NCI-H2227 treated with DMSO at 0.1 percent for 48 hours (cell line): Measurements from ENCODE around the gene AGRN.
"Not testable (repeated sequence)": the region's sequence is repeated elsewhere in the genome, so short reads cannot be mapped to it uniquely, and the experiment has no call there.

ENCODE experiments used
- DNase-seq: peaks from one replicate; lab custom pipeline; 2025; lab: John Stamatoyannopoulos, UW

AGRN gene

DNA sequence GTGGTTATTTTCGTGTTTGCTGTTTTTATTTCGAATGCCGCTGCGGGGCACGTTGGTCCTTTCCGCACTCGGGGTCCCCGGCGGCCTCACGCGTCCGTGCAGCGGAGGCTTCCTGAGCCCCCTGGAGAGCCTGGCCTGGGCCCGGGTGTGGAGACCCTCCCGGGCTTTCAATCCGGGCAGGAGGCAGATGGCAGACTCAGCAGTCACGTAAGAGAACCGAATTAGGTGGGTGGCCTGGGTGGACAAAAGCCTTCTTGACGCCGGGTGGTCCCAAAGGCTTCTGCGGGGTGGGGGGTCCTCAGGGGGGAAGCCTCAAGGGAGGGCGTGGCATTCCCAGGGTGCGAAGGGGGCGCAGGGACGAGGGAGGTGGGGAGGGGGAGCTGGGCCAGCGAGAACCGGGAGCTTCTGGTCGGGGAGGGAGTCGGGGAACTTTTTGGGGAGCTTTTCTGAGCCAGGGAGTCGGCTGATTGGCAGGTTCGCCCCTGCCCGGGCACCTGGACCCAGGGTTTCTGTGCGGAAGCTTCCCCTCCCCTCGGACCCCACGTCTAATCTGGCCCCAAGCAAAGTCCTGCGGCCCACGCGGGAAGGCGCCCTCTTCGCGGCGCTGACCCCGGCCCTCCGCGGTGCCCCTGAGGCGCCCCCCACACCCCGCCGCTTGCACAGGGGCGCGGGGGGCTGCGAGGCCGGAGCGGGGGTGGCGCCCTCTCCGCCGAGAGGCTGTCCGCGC, 18.7 kb upstream of the AGRN start:
- DNase-seq: no peak

DNA sequence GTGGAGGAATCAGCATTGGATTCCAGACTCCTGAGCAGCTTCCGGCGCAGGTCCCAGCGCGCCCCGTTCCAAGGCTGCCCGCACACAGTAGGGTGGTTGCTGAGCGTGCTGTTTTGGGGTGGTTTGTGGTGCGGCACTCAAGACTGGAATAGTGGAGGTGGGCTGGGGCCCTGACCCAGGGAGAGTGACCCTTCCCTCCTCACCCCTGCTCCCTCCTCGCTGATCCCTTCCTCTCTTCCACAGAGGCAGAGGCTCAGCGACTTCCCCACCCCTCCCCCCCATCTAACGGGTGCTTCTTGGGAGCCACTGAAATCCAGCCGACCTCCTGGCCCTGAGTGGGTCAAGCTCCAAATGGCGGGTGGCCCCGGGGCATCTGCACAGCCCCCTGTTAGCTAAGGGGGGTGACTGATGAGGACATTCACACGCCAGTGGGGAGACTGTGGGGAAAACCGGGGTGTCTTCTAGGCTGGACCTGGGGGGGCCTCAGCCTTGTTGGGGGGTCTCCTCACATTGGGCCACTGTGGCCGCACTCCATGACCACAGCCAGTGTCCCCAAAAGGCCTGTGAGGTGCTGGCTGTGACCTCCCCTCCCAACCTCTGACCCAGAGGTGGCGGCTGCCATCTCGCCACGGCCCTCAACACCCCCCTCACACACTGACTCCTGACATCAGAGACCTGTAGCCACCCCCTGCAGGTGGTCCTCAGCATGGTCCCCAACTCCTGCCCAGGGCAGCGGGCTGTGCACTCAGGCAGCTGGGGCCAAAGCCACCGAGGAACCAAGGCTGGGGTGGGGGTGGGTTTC, 16.1 kb upstream of the AGRN start:
- no peak for DNase-seq

- no peak for DNase-seq
Measured at GRCh38 chr1:1004420-1004779, 15.5 kb upstream of the AGRN start.

DNA sequence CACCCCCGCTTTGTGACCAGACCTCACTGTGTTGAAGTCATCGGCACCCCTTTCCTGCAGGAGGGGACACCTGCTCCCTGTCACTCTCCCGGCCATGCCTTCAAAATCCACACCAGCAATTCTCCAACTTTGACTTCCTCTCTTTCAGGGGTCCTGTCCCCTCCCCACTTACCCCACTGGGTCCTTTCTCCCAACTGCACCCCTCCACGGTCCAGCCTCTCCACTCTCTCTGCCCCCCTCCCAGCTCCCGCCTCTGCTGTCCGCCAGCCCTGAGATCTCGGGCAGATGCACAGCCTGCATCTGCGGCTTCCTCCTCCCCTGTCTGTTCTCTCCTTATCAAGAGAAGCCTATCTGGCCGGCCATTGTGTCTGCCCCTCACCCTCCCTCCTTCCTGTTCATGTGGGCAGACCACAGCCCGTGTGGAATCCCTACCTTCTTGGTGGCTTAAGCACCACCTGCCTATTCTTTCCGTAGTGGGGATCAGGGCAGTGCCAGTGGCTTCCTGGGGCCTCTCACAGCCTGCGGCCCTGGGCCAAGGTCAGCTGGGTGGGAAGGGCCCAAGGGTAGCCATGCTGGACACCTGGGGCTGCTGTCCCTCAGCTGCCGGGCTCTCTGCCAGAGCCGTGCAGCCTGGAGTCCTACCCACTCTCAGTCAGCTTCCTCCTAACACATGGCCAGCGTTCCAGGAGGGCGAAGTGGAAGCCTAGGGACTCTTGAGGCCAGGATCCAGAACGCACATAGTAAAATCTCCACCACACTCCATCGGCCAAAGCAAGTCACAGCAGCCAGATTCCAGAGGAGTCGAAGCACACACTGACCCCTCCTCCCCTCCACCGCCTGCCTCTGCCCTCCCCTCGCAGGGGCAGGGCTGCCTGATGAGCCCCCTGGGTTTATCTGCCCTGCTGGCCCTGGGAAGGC, 14.9 kb upstream of the AGRN start:
- DNase-seq: peak; percentile 41

DNA sequence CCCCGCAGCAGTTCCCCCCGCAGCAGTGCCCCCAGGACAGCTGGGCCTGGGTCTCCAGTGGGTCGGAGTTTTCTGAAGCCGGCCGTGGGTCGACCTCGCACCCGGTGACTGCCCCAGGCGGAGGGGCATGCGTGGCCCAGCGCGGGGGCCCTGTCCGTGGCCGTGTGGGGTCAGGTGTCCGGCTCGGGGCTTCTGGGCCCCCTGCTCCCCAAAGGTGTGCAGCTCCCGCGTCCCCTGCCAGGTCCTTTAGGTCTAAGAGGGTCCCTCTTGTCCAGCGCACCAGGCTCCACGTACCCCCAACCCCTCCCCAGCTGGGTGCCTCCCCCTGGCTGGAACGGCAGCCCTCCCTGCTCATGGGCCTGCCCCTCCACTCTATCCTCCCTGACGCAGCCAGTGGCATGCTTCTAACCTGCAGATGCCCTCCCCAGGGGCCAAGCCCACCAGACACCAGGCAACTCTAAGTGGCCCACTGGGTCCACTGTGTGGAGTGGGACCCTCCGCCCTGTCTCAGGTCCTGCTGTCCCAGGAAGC, 14.1 kb upstream of the AGRN start:
- DNase-seq: no peak

DNA sequence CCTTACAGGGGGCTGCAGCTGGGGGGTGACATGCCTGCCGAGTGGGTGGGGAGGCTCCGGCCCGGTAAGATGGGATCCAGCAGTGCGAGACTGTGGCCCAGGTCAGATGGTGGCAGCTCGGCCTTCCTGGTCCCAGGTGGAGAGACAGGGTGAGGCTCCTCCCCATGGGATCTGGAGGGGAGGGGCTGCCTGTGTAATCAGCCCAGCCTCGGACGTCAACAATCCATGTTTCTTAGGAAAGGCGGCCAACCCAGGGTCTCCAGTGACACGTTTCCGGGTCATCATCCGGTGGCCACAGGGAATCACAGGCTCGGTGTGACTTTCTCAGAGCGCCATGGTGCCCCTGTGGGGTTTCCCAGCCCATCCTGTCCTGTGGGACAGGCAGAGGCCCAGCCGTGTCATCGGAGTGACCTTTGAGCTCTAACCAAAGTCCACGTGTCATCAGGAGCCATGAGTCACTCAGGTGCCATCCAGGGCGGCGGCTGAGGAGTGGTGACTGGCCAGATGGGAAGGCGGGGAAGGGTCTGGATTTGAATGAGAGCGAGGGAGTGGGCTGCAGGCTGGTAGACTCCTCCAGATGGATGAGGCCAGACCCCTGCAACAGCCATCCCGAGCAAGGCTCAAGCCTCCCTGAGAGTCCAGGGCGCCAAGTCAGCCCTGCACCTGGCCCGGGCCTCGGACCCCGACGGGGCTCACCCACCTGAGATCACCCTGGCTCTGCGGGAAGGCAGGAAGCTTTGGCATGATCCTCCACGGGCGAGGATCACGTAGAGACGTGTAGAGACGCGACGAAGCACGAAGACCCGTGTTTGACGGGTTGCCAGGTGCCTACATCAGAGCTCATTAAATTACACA, 13.4 kb upstream of the AGRN start:
- DNase-seq: no peak

GRCh38 chr1:1010131-1010530, 9.8 kb upstream of the AGRN start:
- not testable (repeated sequence) for DNase-seq

DNA sequence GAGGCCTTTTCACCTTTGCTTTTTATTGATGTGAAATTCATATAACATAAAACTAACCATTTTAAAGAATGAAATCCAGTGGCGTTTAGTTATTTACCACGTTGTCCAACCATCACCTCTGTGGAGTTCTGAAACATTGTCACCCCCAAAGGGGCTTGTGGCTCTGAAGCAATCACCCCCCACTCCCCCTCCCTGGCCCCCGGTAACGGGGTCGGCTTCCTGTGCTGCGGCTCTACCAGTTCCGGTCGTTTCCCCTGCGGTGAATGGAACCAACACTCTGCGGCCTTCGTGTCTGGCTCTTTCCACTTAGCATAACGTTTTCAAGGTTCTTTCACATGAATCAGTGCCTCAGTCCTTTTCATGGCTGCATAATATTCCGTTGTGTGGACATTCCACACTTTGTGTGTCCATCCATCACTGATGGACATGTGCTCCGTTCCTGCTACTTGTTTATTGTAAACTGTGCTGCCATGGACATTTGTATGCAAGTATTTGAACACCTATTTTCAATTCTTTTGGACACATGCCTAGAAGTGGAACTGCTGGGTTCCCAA, 8.4 kb upstream of the AGRN start:
- no peak for DNase-seq

DNA sequence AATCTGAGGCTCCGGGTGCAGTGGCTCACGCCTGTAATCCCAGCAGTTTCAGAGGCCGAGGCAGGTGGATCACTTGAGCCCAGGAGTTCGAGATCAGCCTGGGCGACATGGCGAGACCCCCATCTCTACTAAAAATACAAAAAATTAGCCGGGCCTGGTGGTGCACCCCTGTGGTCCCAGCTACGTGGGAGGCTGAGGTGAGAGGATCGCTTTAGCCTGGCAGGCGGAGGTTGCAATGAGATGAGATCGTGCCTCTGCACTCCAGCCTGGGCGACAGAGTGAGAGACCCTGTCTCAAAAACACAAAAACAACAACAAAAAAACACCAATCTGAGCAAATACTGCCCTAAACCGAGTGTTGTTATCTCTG, 7.2 kb upstream of the AGRN start:
- not testable (repeated sequence) for DNase-seq

DNA sequence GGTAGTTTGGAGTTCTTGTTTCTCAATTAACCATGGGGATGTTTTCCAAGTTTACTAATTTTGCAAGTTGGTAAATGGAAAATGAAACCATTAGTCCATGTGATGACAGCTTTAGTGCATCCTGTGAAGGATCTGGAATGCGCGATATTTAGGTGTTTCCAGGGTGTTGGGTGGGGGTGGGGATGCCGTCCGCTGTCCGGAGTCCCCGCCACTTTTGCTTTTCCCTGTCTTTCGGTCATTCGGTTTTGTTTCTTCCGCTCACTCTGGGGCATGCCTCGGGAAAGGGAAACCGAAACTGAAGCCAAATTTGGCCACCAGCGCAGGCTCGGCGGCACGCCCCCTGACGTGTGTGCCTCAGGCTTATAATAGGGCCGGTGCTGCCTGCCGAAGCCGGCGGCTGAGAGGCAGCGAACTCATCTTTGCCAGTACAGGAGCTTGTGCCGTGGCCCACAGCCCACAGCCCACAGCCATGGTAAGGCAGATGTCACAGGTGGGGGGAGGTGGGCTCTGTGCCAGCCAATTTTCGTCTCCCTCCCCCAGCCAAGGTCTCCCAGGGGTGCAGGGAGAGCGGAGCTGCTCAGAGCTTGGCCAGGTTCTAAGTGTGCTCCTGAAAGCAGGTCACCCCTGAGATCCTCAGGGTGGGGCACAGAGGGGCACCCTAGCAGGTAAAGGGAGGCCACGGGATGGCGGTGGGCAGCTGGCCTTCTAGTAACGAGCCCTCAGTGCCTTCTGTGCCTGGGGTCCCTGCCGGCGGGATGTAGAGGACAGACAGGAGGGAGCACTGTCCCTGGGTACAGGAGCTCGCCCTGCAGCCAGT, 6.6 kb upstream of the AGRN start, which contains the start of gene ISG15:
ISG15 (plus strand) TSS at position 393 of the 817 bp plus-strand sequence; CDS start at position 470, 77 bp downstream.
- DNase-seq: peak; percentile 75

DNA sequence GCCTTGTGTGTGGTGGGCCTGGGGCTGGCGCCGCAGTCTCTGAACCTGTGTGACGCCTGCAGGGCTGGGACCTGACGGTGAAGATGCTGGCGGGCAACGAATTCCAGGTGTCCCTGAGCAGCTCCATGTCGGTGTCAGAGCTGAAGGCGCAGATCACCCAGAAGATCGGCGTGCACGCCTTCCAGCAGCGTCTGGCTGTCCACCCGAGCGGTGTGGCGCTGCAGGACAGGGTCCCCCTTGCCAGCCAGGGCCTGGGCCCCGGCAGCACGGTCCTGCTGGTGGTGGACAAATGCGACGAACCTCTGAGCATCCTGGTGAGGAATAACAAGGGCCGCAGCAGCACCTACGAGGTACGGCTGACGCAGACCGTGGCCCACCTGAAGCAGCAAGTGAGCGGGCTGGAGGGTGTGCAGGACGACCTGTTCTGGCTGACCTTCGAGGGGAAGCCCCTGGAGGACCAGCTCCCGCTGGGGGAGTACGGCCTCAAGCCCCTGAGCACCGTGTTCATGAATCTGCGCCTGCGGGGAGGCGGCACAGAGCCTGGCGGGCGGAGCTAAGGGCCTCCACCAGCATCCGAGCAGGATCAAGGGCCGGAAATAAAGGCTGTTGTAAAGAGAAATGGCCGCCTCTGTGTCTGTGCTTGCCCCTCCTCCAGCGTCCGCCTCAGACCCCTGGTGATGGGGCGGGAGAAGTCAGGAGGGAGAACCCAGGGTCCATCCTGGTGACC, 5.8 kb upstream of the AGRN start:
- peak; percentile 38 for DNase-seq

- no peak for DNase-seq
Measured at GRCh38 chr1:1014799-1015681, 4.9 kb upstream of the AGRN start.

GRCh38 chr1:1017397-1018320, 2.3 kb upstream of the AGRN start:
- DNase-seq: not testable (repeated sequence)

- not testable (repeated sequence) for DNase-seq
Measured at GRCh38 chr1:1018321-1018685, 1.6 kb upstream of the AGRN start.

GRCh38 chr1:1019122-1019999, 559 bp upstream of the AGRN start:
- peak; percentile 63 for DNase-seq

DNA sequence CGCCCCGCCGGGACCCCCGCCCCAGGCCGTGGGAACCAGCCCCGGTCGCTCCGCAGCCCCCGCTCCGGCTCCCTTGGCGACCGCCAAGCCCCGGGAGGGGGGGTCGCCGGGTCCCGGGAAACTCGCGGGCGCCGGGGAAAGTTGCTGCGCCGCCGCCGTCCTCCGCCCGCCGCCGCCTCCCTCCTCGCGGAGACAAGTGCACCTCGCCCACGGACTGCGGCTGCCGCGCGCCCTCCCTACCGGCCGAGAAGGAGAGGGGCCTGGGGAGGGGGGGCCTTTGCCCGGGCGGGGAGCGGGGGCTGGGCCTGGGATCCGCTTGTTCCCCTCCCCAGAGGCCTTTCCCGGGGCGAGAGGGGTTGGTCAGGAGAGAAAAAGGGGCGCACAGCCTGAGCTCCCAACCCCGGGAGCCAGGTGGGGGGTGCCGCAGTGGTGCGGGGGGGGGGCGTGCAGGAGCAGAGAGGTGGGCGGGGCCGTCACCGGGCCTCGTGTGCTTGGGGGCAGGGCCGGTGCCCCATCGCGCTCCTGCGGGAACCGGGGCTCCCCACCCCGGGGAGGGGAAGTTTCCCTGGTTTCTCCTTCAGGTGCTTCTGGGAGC, 592 bp downstream of the AGRN start:
- DNase-seq: no peak
